Heart right ventricle (tissue), 16 donors: ENCODE results near the gene LGALS13. TPM values are rescaled to one million over a fixed set of nuclear protein-coding genes. Genes with fewer than 3 reads are reported as not detected.

Experiments
- ATAC-seq, 8 donors: fragments of 200-7000 bp; cut with Tn5 transposase; one replicate each; pipeline ENCODE4 v1.9.1; 2020; ENCODE audit warnings: mild to moderate bottlenecking in 8 of 8, moderate library complexity in 8 of 8, moderate number of reproducible peaks in 1 of 8
- DNase-seq, 2 donors: peaks; one replicate each; pipeline ENCODE4 v3.0.0-alpha.2; 2020
- H3K27ac ChIP-seq, 10 donors: fragments of 200-600 bp; sonication (generic) in 2 of 10; one replicate each; pipeline versions ENCODE4 v1.5.0 to v1.8.0; 2020 to 2022; ENCODE audit warnings: mild to moderate bottlenecking in 3 of 10
- H3K27me3 ChIP-seq, 7 donors: fragments of 200-600 bp; one replicate each; pipeline ENCODE4 v1.8.0; 2021 to 2022; ENCODE audit warnings: mild to moderate bottlenecking in 2 of 7
- H3K36me3 ChIP-seq, 9 donors: fragments of 200-600 bp; sonication (generic) in 1 of 9; one replicate each; pipeline versions ENCODE4 v1.5.0 to v1.8.0; 2020 to 2022; ENCODE audit warnings: mild to moderate bottlenecking in 2 of 9
- H3K4me1 ChIP-seq, 9 donors: fragments of 200-600 bp; sonication (generic) in 1 of 9; one replicate each; pipeline versions ENCODE4 v1.5.0 to v1.8.0; 2020 to 2022; ENCODE audit warnings: mild to moderate bottlenecking in 4 of 9
- H3K4me3 ChIP-seq, 10 donors: fragments of 200-600 bp; sonication (generic) in 2 of 10; one replicate each; pipeline versions ENCODE4 v1.5.0 to v1.8.0; 2020 to 2022; ENCODE audit warnings: mild to moderate bottlenecking in 7 of 10, moderate library complexity in 2 of 10
- H3K9me3 ChIP-seq, 11 donors: fragments of 200-600 bp in 10 of 11; sonication (generic) in 2 of 11; one replicate each; pipeline versions ENCODE4 v1.5.0 to v1.8.0; 2013 to 2022; ENCODE audit warnings: mild to moderate bottlenecking in 2 of 11, control low read depth in 1 of 11, moderate library complexity in 1 of 11
- CTCF ChIP-seq, 9 donors: fragments of 200-600 bp; sonication (generic) in 2 of 9; IDR thresholded peaks; one replicate each; pipeline versions ENCODE4 v1.5.0 to v1.8.0; 2021 to 2022; ENCODE audit warnings: antibody characterized with exemption in 9 of 9, mild to moderate bottlenecking in 5 of 9, moderate library complexity in 1 of 9
- WGBS, 2 donors: extraction: QIAGEN DNeasy Blood & Tissue Kit; methylation state at CpG; one replicate each; pipeline ENCODE4 v1.1.7; 2013; ENCODE audit warnings: inconsistent platforms in 1 of 2; 5-methylcytosine and 5-hydroxymethylcytosine counted together
- intact Hi-C, 10 donors: fragments of 100-400 bp; cut with DNase I; formaldehyde crosslinking; loops; one replicate each; pipeline versions ENCODE4 v1.11.1 to v1.14.2; 2022
- polyA plus RNA-seq, 2 donors: library from polyadenylated mRNA; stranded (reverse); fragments of 200-250 nt; gene quantifications; one replicate each; pipeline ENCODE4 v1.2.3, GENCODE V29; 2013
- total RNA-seq, 10 donors: library from RNA; stranded (reverse); fragmentation: NEBNext Ultra II Directional in 3 of 10; extraction: Animal tissue kit (Norgen Biotek cat#: 25700) in 3 of 10; gene quantifications; one replicate each; pipeline versions ENCODE4 v1.2.1 to v1.2.4, GENCODE V29; 2021 to 2023
- donor health status: Arrhythmogenic right ventricular cardiomyopathy.
- donor health status: ischemic (EF 13 %, LVEDD 7.1; RV severe dilation, severe dysfunction).
- donor health status: healthy with polysubstance abuse.
- donor health status: DM: no; HTN: yes; CAD: no.
- donor health status: DM: no; HTN: no; CAD: no.
- donor health status: ischemic (EF 25% LVEDD 6.9; RV normal size, moderate dysfunction).
- donor health status: ischemic (EF 25% LVEDD 5.7; RV mildly dilated, moderate dysfunction).
- donor health status: healthy.
- donor health status: DM: yes; HTN: yes; CAD: no.
- donor health status: Ischemic cardiomyopathy.
- donor health status: ischemic (EF 35%, LVEDD 5.7; RV mildly dilated, moderate dysfunction).
- donor health status: nonischemic (EF 11% LVEDD 7.7; RV severe dilation, severe dysfunction).
- donor health status: DM: yes; HTN: yes; CAD: no.
- donor health status: PGD.
- donor health status: ischemic (EF 29% LVEDD 5.4; RV normal size, mild dysfunction).
- donor health status: nonischemic (EF 23%, LVEDD 6.1; RV moderate dilation, normal function).

LGALS13 gene
- total and polyA plus RNA-seq, 12 donors = not detected

- TF ChIP-seq CTCF (IDR thresholded peaks at IDR 0.05) = no peak
- H3K4me1 ChIP-seq = no peaks in the 10 kb centered on the region
- peaks cover 0 to 19% (median 13%) of the 10 kb centered on the region in 7 donors for H3K27me3 ChIP-seq
- ATAC-seq (no peak), DNase-seq (no peak)
- H3K9me3 ChIP-seq = no peaks in the 10 kb centered on the region
- H3K27ac ChIP-seq = no peak overlapping the region
- no peaks in the 10 kb centered on the region for H3K36me3 ChIP-seq
- H3K4me3 ChIP-seq = no peak overlapping the region
- intact Hi-C loops = no loop called here
- WGBS, 2 donors = 19 to 32% methylated on average over 2 of the region's 2 CpGs
Measured at GRCh38 chr19:39588066-39588465, 14.3 kb upstream of the LGALS13 start.

GRCh38 chr19:39590265-39590664 lies 12.1 kb upstream of the LGALS13 start:
- H3K4me3 ChIP-seq = no peak overlapping the region
- peaks cover 0 to 19% (median 10%) of the 10 kb centered on the region in 7 donors for H3K27me3 ChIP-seq

DNA sequence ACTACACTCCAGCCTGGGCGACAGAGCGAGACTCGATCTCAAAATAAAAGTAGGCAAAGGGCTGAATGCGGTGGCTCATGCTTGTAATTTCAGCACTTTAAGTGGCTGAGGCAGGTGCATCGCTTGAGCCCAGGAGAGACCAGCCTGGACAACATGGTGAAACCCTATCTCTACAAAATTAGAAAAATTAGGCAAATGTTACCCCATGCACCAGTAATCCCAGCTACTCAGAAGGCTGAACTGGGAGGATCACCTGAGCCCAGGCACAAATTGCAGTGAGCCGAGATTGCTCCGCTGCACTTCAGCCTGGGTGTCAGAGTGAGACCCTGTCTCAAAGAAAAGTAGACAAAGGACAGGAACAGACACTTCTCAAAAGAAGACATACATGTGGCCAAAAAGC lies 9.9 kb upstream of the LGALS13 start:
- ATAC-seq (no peak), DNase-seq (no peak)
- Histone ChIP-seq H3K27ac (no peak overlapping the region), H3K4me3 (no peak overlapping the region), H3K9me3 (no peaks in the 10 kb centered on the region), H3K4me1 (no peaks in the 10 kb centered on the region), H3K27me3 (peaks cover 0 to 23% (median 15%) of the 10 kb centered on the region in 7 donors), H3K36me3 (no peaks in the 10 kb centered on the region)
- WGBS, 2 donors = 81% methylated on average over 7 of the region's 7 CpGs
- no peak for TF ChIP-seq CTCF (IDR thresholded peaks at IDR 0.05)
- intact Hi-C loops = no loop called here

More at GRCh38 chr19:39590265-39590664, 12.1 kb upstream of the LGALS13 start:
- intact Hi-C loops = no loop called here
- Histone ChIP-seq H3K36me3 (no peaks in the 10 kb centered on the region), H3K4me1 (no peaks in the 10 kb centered on the region), H3K27ac (no peak overlapping the region), H3K9me3 (no peaks in the 10 kb centered on the region)
- WGBS, 2 donors = 48 to 50% methylated on average over 2 of the region's 2 CpGs
- DNase-seq (no peak), ATAC-seq (no peak)
- TF ChIP-seq CTCF (IDR thresholded peaks at IDR 0.05) = no peak

- H3K9me3 ChIP-seq = peaks cover 0 to 10% (median 0%) of the 10 kb centered on the region in 11 donors
- ATAC-seq (no peak), DNase-seq (no peak)
- no peaks in the 10 kb centered on the region for H3K36me3 ChIP-seq
- no peak overlapping the region for H3K4me3 ChIP-seq
- no peak overlapping the region for H3K27ac ChIP-seq
- intact Hi-C loops = no loop called here
- peaks cover 0 to 27% (median 7%) of the 10 kb centered on the region in 7 donors for H3K27me3 ChIP-seq
- WGBS, 2 donors = 73 to 80% methylated on average over 6 of the region's 6 CpGs
- H3K4me1 ChIP-seq = no peaks in the 10 kb centered on the region
- TF ChIP-seq CTCF (IDR thresholded peaks at IDR 0.05) = no peak
Measured at GRCh38 chr19:39595950-39596349, 6.4 kb upstream of the LGALS13 start.
